K562 (cell line): Measurements from ENCODE around the gene ANO4.

Experiments
- EP300 ChIP-seq: IDR thresholded peaks from 2 replicates; pipeline ENCODE4 v1.6.1; 2012; ENCODE audit warnings: low read length, improper control_type of control experiment
- EZH2 ChIP-seq: IDR thresholded peaks from 2 replicates; pipeline ENCODE4 v1.6.1; 2012; ENCODE audit warnings: low read depth, mild to moderate bottlenecking, inconsistent platforms, low read length, borderline replicate concordance
- FOS ChIP-seq: IDR thresholded peaks from 3 replicates; pipeline ENCODE4 v1.6.1; 2011; ENCODE audit not compliant: insufficient read length; ENCODE audit errors: extremely low read depth
- FOXP1 ChIP-seq: sonication (generic); formaldehyde crosslinking; IDR thresholded peaks from 2 replicates; pipeline ENCODE4 v1.8.0; 2022; ENCODE audit warnings: mild to moderate bottlenecking, missing genetic modification reagents
- SP2 ChIP-seq: IDR thresholded peaks from 2 replicates; pipeline ENCODE4 v1.6.1; 2011; ENCODE audit warnings: mild to moderate bottlenecking, low read depth, low read length, moderate library complexity; ENCODE audit not compliant: poor library complexity, severe bottlenecking; ENCODE audit errors: extremely low read depth
- ZBED1 ChIP-seq: IDR thresholded peaks from 2 replicates; pipeline ENCODE4 v1.6.1; 2014
- ZNF263 ChIP-seq: sonication (generic); formaldehyde crosslinking; IDR thresholded peaks from 2 replicates; pipeline ENCODE4 v1.8.0; 2022; ENCODE audit warnings: mild to moderate bottlenecking, missing genetic modification reagents, borderline replicate concordance
- ZNF311 ChIP-seq: fragments of 250-450 bp; sonication (Bioruptor Pico); IDR thresholded peaks from 2 replicates; pipeline ENCODE4 v1.4.0; 2020; ENCODE audit warnings: mild to moderate bottlenecking, moderate library complexity
- TF ChIP-seq, protein P1 (sequence below): IDR thresholded peaks from 2 replicates; pipeline ENCODE4 v1.6.1; 2012; ENCODE audit warnings: low read depth, low read length, improper control_type of control experiment, borderline replicate concordance
- TF ChIP-seq, protein P2 (sequence below): fragments of 450-650 bp; IDR thresholded peaks from 2 replicates; pipeline ENCODE4 v1.6.1; 2016; ENCODE audit warnings: mild to moderate bottlenecking
- TF ChIP-seq, protein P3 (sequence below), 3 experiments: IDR thresholded peaks in 2 of 3; conservative IDR thresholded peaks in 1 of 3; 2 replicates each; pipeline ENCODE4 v1.5.1; 2011 to 2012; ENCODE audit warnings: low read length in 3 of 3, mild to moderate bottlenecking in 3 of 3, control low read depth in 2 of 3, improper control_type of control experiment in 1 of 3, inconsistent platforms in 1 of 3, low read depth in 1 of 3, mixed read lengths in 1 of 3, moderate library complexity in 1 of 3; ENCODE audit not compliant: insufficient read depth in 2 of 3

DNA sequence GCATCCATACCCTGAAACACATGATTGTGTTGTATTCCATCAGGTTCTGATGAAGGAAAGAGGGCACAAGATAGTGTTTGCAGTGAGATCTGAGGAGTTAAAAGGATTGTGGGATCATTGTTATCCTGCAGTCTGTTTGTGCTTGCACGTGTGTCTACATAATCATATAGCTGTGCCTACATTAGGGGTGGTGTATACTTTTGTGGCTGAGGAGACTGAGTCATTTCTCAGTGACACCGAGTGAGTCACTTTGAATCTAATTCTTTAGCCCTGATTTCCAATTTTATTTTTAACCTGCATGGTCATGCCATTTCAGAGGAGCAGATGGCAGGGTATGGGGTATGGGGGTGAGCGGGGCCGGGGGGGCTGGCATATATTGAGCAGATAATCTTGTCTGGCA is 133.2 kb downstream of the ANO4 start:
- TF ChIP-seq, protein P1, sequence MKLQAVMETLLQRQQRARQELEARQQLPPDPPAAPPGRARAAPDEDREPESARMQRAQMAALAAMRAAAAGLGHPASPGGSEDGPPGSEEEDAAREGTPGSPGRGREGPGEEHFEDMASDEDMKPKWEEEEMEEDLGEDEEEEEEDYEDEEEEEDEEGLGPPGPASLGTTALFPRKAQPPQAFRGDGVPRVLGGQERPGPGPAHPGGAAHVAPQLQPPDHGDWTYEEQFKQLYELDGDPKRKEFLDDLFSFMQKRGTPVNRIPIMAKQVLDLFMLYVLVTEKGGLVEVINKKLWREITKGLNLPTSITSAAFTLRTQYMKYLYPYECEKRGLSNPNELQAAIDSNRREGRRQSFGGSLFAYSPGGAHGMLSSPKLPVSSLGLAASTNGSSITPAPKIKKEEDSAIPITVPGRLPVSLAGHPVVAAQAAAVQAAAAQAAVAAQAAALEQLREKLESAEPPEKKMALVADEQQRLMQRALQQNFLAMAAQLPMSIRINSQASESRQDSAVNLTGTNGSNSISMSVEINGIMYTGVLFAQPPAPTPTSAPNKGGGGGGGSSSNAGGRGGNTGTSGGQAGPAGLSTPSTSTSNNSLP: no peak
- TF ChIP-seq FOXP1 (CRISPR knock-in tag): no peak
- no peak for TF ChIP-seq FOS
- TF ChIP-seq ZNF311: no peak
- TF ChIP-seq, protein P2, sequence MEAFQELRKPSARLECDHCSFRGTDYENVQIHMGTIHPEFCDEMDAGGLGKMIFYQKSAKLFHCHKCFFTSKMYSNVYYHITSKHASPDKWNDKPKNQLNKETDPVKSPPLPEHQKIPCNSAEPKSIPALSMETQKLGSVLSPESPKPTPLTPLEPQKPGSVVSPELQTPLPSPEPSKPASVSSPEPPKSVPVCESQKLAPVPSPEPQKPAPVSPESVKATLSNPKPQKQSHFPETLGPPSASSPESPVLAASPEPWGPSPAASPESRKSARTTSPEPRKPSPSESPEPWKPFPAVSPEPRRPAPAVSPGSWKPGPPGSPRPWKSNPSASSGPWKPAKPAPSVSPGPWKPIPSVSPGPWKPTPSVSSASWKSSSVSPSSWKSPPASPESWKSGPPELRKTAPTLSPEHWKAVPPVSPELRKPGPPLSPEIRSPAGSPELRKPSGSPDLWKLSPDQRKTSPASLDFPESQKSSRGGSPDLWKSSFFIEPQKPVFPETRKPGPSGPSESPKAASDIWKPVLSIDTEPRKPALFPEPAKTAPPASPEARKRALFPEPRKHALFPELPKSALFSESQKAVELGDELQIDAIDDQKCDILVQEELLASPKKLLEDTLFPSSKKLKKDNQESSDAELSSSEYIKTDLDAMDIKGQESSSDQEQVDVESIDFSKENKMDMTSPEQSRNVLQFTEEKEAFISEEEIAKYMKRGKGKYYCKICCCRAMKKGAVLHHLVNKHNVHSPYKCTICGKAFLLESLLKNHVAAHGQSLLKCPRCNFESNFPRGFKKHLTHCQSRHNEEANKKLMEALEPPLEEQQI: no peak
- no peak for TF ChIP-seq SP2
- TF ChIP-seq EZH2: no peak
- TF ChIP-seq, protein P3, sequence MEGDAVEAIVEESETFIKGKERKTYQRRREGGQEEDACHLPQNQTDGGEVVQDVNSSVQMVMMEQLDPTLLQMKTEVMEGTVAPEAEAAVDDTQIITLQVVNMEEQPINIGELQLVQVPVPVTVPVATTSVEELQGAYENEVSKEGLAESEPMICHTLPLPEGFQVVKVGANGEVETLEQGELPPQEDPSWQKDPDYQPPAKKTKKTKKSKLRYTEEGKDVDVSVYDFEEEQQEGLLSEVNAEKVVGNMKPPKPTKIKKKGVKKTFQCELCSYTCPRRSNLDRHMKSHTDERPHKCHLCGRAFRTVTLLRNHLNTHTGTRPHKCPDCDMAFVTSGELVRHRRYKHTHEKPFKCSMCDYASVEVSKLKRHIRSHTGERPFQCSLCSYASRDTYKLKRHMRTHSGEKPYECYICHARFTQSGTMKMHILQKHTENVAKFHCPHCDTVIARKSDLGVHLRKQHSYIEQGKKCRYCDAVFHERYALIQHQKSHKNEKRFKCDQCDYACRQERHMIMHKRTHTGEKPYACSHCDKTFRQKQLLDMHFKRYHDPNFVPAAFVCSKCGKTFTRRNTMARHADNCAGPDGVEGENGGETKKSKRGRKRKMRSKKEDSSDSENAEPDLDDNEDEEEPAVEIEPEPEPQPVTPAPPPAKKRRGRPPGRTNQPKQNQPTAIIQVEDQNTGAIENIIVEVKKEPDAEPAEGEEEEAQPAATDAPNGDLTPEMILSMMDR (IDR thresholded peaks at IDR 0.05 in 2 of 3, conservative IDR thresholded peaks at IDR 0.05 in 1 of 3; ENCODE audit: insufficient read depth in 2 of 3, low read depth in 1 of 3, low read length in 3 of 3): no peak
- no peak for TF ChIP-seq EP300
- TF ChIP-seq ZBED1: no peak
- no peak for TF ChIP-seq ZNF263 (CRISPR knock-in tag)
